Activated naive CD4-positive, alpha-beta T cell treated with anti-CD3 and anti-CD28 coated beads, Interleukin-2, amount 50 U/mL, for 16 hours (primary cell): ENCODE measurements around the gene ITGA4.
A peak's percentile ranks its signal among the peaks of the same experiment; 100 is the strongest.

ENCODE experiments used
- DNase-seq: peaks from one replicate; pipeline ENCODE4 v3.0.0-alpha.2; 2020

Gene ITGA4

GRCh38 chr2:181459621-181460021, 2.4 kb downstream of the ITGA4 start:
- DNase-seq = no peak

- no peak for DNase-seq
These were observed 4.1 kb downstream of the ITGA4 start for GRCh38 chr2:181461056-181461997.

- peak; percentile 11 for DNase-seq
These were observed 4.8 kb downstream of the ITGA4 start for GRCh38 chr2:181462033-181462432.

GRCh38 chr2:181463588-181463987, 6.4 kb downstream of the ITGA4 start:
- no peak for DNase-seq

- no peak for DNase-seq
These were observed 7.8 kb downstream of the ITGA4 start for GRCh38 chr2:181464966-181465365.

GRCh38 chr2:181465676-181466375, 8.6 kb downstream of the ITGA4 start:
- DNase-seq = no peak

GRCh38 chr2:181466661-181467576, 9.7 kb downstream of the ITGA4 start:
- DNase-seq = peak; percentile 77

GRCh38 chr2:181467966-181468707, 11.0 kb downstream of the ITGA4 start:
- DNase-seq = no peak

GRCh38 chr2:181468811-181469210, 11.6 kb downstream of the ITGA4 start:
- no peak for DNase-seq

- DNase-seq = no peak
These were observed 14.0 kb downstream of the ITGA4 start for GRCh38 chr2:181471226-181471625.

GRCh38 chr2:181471783-181472182, 14.6 kb downstream of the ITGA4 start:
- no peak for DNase-seq

- DNase-seq = no peak
These were observed 15.8 kb downstream of the ITGA4 start for GRCh38 chr2:181472990-181473389.

- no peak for DNase-seq
These were observed 17.2 kb downstream of the ITGA4 start for GRCh38 chr2:181474222-181474881.

GRCh38 chr2:181483211-181483610, 26.0 kb downstream of the ITGA4 start:
- DNase-seq = no peak

- DNase-seq = no peak
These were observed 26.7 kb downstream of the ITGA4 start for GRCh38 chr2:181483876-181484275.

- no peak for DNase-seq
These were observed 27.9 kb downstream of the ITGA4 start for GRCh38 chr2:181484851-181485637.

- DNase-seq = no peak
These were observed 28.4 kb downstream of the ITGA4 start for GRCh38 chr2:181485638-181485946.

- DNase-seq = no peak
These were observed 42.0 kb downstream of the ITGA4 start for GRCh38 chr2:181499231-181499630.

- no peak for DNase-seq
These were observed 43.0 kb downstream of the ITGA4 start for GRCh38 chr2:181500201-181500600.

GRCh38 chr2:181515719-181516118, 58.5 kb downstream of the ITGA4 start:
- DNase-seq = no peak

GRCh38 chr2:181516992-181517391, 59.8 kb downstream of the ITGA4 start:
- no peak for DNase-seq
